ENCODE measurements around the gene TDRD10.
"Not testable (repeated sequence)": the region's sequence is repeated elsewhere in the genome, so short reads cannot be mapped to it uniquely, and the experiment has no call there.

TDRD10 gene

GRCh38 chr1:154520333-154520732, 18.3 kb downstream of the TDRD10 start:
- peaks cover 3% of the 10 kb centered on the region for H3K4me1 Mint-ChIP-seq (ENCODE audit: low read depth)
- H3K27me3 Mint-ChIP-seq: peaks cover 24% of the 10 kb centered on the region
- no peaks in the 10 kb centered on the region for H3K36me3 Mint-ChIP-seq (ENCODE audit: low read depth)
- no peak overlapping the region for H3K4me3 Mint-ChIP-seq
- H3K27ac Mint-ChIP-seq: no peak overlapping the region
- H3K9me3 Mint-ChIP-seq: no peaks in the 10 kb centered on the region

- Mint-ChIP-seq H3K27me3 (peaks cover 24% of the 10 kb centered on the region), H3K4me1 (ENCODE audit: low read depth) (peaks cover 3% of the 10 kb centered on the region), H3K9me3 (no peaks in the 10 kb centered on the region), H3K4me3 (no peak overlapping the region), H3K36me3 (ENCODE audit: low read depth) (no peaks in the 10 kb centered on the region), H3K27ac (no peak overlapping the region)
These were observed 19.7 kb downstream of the TDRD10 start for GRCh38 chr1:154521695-154522094.

GRCh38 chr1:154524881-154525280, 22.9 kb downstream of the TDRD10 start:
- no peak overlapping the region for H3K4me3 Mint-ChIP-seq
- no peak overlapping the region for H3K27ac Mint-ChIP-seq
- peaks cover 3% of the 10 kb centered on the region for H3K4me1 Mint-ChIP-seq (ENCODE audit: low read depth)
- peaks cover 21% of the 10 kb centered on the region for H3K27me3 Mint-ChIP-seq
- no peaks in the 10 kb centered on the region for H3K9me3 Mint-ChIP-seq
- no peaks in the 10 kb centered on the region for H3K36me3 Mint-ChIP-seq (ENCODE audit: low read depth)

- Mint-ChIP-seq H3K4me3 (no peak overlapping the region), H3K9me3 (no peaks in the 10 kb centered on the region), H3K27me3 (peaks cover 21% of the 10 kb centered on the region), H3K36me3 (ENCODE audit: low read depth) (no peaks in the 10 kb centered on the region), H3K27ac (no peak overlapping the region), H3K4me1 (ENCODE audit: low read depth) (no peaks in the 10 kb centered on the region)
These were observed 25.2 kb downstream of the TDRD10 start for GRCh38 chr1:154527192-154527591.

GRCh38 chr1:154529308-154529707, 27.3 kb downstream of the TDRD10 start:
- no peak overlapping the region for H3K4me3 Mint-ChIP-seq
- no peak overlapping the region for H3K27ac Mint-ChIP-seq
- no peaks in the 10 kb centered on the region for H3K4me1 Mint-ChIP-seq (ENCODE audit: low read depth)
- no peaks in the 10 kb centered on the region for H3K9me3 Mint-ChIP-seq
- peaks cover 8% of the 10 kb centered on the region for H3K27me3 Mint-ChIP-seq
- H3K36me3 Mint-ChIP-seq (ENCODE audit: low read depth): no peaks in the 10 kb centered on the region

DNA sequence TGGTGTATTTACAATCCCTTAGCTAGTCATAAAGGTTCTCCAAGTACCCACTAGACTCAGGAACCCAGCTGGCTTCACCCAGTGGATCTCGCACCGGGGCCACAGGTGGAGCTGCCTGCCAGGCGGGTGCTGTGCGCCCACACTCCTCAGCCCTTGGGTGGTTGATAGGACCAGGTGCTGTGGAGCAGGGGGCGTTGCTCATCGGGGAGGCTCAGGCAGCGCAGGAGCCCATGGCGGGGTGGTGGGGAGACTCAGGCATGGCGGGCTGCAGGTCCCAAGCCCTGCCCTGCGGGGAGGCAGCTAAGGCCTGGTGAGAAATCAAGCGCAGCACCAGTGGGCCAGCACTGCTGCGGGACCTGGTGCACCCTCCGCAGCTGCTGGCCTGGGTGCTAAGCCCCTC, 29.9 kb downstream of the TDRD10 start:
- H3K27ac Mint-ChIP-seq; H3K4me1 Mint-ChIP-seq (ENCODE audit: low read depth); H3K4me3 Mint-ChIP-seq; H3K9me3 Mint-ChIP-seq; H3K36me3 Mint-ChIP-seq (ENCODE audit: low read depth); H3K27me3 Mint-ChIP-seq: not testable (repeated sequence)

DNA sequence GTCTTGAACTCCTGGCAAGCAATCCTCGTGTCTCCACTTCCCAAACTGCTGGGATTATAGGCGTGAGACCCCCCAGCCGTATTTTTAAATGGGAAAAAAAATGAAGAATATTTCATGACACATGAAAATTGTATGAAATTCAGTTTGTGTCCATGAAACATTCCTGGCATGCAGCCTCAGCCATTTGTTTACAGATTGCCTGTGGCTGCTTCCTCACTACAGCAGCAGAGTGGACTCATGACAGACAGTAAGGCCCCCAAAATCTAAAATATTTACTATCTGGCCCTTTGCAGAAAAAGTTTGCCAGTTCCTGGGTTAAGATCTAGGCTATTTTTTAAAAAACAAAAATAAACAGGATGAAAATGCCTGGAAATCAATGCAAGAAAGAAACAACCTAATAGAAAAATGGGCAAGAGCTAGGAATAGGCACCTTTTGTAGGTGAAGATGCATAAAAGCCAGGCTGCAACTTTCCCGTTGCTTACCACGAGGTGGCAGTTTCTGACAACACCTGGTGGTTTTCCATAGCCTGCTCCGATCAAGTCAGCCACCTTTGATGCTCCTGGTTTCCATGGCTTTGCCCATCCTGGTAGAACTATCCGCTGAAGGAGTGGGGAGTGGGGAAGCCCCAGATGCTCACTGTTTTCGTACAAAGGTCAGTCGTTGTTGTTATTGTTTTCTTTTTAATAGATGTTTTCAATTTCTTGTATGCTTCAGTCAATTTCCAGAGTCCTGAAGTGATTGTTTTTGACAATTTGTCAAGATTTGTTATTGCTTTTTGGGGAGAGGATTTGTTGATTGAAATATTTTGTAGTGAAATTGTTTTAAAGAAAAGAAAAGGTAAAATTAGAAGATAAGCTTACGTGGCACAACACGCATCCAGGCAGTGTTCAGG, 32.2 kb downstream of the TDRD10 start:
- H3K27me3 Mint-ChIP-seq: peaks cover 6% of the 10 kb centered on the region
- H3K27ac Mint-ChIP-seq: no peak overlapping the region
- H3K4me1 Mint-ChIP-seq (ENCODE audit: low read depth): no peaks in the 10 kb centered on the region

GRCh38 chr1:154536570-154536969, 34.6 kb downstream of the TDRD10 start:
- Mint-ChIP-seq H3K36me3 (ENCODE audit: low read depth) (no peaks in the 10 kb centered on the region), H3K4me3 (no peak overlapping the region), H3K27ac (no peak overlapping the region), H3K27me3 (peaks cover 11% of the 10 kb centered on the region), H3K9me3 (no peaks in the 10 kb centered on the region), H3K4me1 (ENCODE audit: low read depth) (no peaks in the 10 kb centered on the region)

More for the DNA sequence above, 32.2 kb downstream of the TDRD10 start:
- H3K4me3 Mint-ChIP-seq: no peak overlapping the region
- no peaks in the 10 kb centered on the region for H3K9me3 Mint-ChIP-seq
- no peaks in the 10 kb centered on the region for H3K36me3 Mint-ChIP-seq (ENCODE audit: low read depth)

- peaks cover 6% of the 10 kb centered on the region for H3K27me3 Mint-ChIP-seq
- no peaks in the 10 kb centered on the region for H3K36me3 Mint-ChIP-seq (ENCODE audit: low read depth)
- no peaks in the 10 kb centered on the region for H3K4me1 Mint-ChIP-seq (ENCODE audit: low read depth)
- no peak overlapping the region for H3K27ac Mint-ChIP-seq
- no peaks in the 10 kb centered on the region for H3K9me3 Mint-ChIP-seq
- H3K4me3 Mint-ChIP-seq: no peak overlapping the region
These were observed 37.8 kb downstream of the TDRD10 start for GRCh38 chr1:154539486-154540483.

GRCh38 chr1:154541231-154541630, 39.2 kb downstream of the TDRD10 start:
- Mint-ChIP-seq H3K4me1 (ENCODE audit: low read depth) (no peaks in the 10 kb centered on the region), H3K36me3 (ENCODE audit: low read depth) (no peaks in the 10 kb centered on the region), H3K4me3 (no peak overlapping the region), H3K27ac (no peak overlapping the region), H3K27me3 (peaks cover 5% of the 10 kb centered on the region), H3K9me3 (no peaks in the 10 kb centered on the region)

DNA sequence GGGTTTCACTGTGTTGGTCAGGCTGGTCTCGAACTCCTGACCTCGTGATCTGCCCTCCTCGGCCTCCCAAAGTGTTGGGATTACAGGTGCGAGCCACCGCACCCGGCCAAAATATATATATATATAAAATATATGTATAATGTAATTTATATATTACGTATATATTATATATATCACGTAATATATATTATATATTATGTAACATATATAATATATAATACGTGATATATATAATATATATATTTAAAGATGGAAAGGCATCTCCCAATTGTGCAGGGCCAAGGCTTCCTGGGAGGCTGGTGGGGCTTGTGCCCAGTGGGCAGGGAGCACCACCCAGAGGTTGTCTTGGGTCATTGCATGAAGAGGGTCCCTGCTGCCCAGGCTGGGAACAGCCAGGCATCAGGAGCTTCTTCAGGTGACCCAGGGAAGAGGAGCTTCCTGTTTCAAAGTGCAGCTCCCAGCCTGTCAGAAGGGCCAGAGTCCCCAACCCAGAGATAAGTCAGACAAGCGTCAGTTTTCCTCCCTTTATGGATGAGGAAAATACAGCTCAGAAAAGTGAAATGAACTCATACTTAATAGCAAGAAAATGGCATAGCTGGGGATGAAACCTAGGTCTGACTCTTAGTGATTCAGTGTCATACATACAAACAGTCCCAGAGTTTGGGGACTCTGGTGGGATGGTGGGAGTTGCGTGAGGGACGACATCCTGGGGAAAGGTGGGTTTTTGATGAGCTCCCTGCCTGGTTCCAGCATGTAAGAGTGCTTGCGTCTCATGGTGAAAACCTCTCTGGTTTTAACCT, 44.4 kb downstream of the TDRD10 start:
- H3K4me3 Mint-ChIP-seq: no peak overlapping the region
- no peaks in the 10 kb centered on the region for H3K27me3 Mint-ChIP-seq
- H3K36me3 Mint-ChIP-seq (ENCODE audit: low read depth): peaks cover 22% of the 10 kb centered on the region
- H3K27ac Mint-ChIP-seq: no peak overlapping the region
- no peaks in the 10 kb centered on the region for H3K9me3 Mint-ChIP-seq
- H3K4me1 Mint-ChIP-seq (ENCODE audit: low read depth): peaks cover 7% of the 10 kb centered on the region

DNA sequence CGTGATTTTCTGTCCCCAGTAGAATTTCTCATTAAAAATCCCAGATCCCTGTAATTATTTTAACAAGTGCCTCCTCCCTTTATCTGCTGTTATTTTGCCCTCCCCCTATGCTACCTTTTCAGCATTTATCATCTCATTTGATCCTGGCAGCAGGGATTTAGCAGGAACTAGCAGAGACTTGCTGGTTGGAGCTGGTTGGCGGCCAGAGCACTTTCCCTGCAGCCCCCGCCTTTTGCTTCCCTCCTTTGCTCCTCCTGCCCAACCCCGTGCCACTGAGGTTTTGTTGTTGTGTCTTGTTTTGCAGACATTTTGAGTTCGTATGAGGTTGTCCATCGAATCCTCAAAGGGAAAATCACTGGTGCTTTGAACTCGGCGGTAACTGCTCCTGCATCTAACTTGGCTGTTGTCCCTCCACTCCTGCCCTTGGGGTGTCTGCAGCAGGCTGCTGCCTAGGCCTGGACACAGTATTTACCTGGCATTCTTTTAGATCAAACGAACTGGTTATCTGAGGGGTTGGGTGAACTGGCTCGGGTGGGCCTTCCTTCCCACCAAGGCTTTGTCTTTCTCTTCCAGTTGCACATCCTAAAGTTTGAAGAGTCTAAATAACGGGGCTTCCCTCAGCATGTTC, 45.2 kb downstream of the TDRD10 start:
- H3K4me3 Mint-ChIP-seq: no peak overlapping the region
- H3K27me3 Mint-ChIP-seq: no peaks in the 10 kb centered on the region
- H3K27ac Mint-ChIP-seq: no peak overlapping the region
- no peaks in the 10 kb centered on the region for H3K9me3 Mint-ChIP-seq
- peaks cover 7% of the 10 kb centered on the region for H3K4me1 Mint-ChIP-seq (ENCODE audit: low read depth)
- peaks cover 23% of the 10 kb centered on the region for H3K36me3 Mint-ChIP-seq (ENCODE audit: low read depth)

DNA sequence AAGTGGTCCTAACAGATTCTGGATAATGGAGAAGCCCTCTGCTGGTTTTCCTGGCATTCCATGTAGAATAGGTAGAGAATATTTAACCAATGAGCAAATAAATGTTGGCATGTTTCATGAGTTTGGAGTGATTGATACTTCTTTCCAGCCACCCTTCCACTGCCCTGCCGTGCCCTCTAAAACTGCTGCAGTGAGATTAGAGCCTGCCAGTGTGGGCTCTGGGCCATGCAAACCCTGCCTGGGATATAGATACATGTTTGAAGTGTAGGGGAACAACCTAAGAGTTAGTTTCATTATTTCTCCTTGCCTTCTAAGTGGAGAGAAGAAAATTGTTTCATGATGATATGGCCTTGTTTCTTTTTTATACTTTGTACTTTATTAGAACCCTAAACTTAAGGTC, 46.0 kb downstream of the TDRD10 start:
- H3K36me3 Mint-ChIP-seq (ENCODE audit: low read depth): peaks cover 30% of the 10 kb centered on the region
- H3K4me3 Mint-ChIP-seq: no peak overlapping the region
- no peaks in the 10 kb centered on the region for H3K27me3 Mint-ChIP-seq
- H3K9me3 Mint-ChIP-seq: no peaks in the 10 kb centered on the region
- H3K27ac Mint-ChIP-seq: no peak overlapping the region
- peaks cover 9% of the 10 kb centered on the region for H3K4me1 Mint-ChIP-seq (ENCODE audit: low read depth)

GRCh38 chr1:154549202-154549770, 47.3 kb downstream of the TDRD10 start:
- Mint-ChIP-seq H3K36me3 (ENCODE audit: low read depth) (peaks cover 42% of the 10 kb centered on the region), H3K9me3 (no peaks in the 10 kb centered on the region), H3K27me3 (no peaks in the 10 kb centered on the region), H3K4me1 (ENCODE audit: low read depth) (peaks cover 13% of the 10 kb centered on the region), H3K4me3 (no peak overlapping the region), H3K27ac (no peak overlapping the region)

Measured in stimulated activated naive CD8-positive, alpha-beta T cell treated with anti-CD3 and anti-CD28 coated beads, Interleukin-15, Interleukin-2, amounts not matched to agents 100 ng/mL and 50 ng/mL, for 24 hours (primary cell).